ENCODE data around the gene OSBP2.

OSBP2 gene

DNA sequence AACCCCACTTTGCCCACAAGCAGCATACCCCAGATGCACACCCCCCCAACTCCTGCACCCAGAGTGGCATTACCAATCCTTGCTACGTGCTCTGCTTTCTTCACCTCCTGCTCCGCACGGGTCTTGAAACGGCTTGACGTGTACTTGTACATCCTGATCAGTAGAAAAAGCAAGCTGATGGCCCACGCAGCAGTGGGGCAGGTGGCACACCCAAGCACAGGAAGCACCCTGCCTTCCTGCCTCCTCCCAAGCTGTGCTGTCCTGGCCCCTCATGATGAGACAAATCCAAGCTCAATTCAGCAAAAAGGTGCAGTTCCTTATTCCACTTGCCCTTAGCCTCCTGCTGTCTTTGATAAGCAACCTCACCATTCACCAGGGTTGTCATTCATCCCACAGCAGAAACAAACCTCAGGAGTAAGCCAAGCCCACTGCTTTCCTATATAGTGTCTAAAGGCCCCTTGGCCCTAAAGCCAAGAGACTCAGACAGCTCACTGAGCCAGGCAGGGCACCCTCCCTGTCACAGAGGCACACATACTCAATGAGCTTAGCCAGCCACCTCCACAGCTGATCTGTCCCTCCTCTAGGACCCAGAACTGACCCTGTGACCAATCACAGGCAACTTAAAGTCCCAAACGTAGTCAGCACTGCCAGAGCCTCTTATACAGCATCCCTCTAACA lies 246.2 kb downstream of the OSBP2 start:
- H3K4me2 ChIP-seq (ENCODE audit: low read length): no peak overlapping the region
- no peaks in the 10 kb centered on the region for H3K9me3 ChIP-seq (ENCODE audit: control insufficient read depth, low read length)
- no peaks in the 10 kb centered on the region for H3K27me3 ChIP-seq (ENCODE audit: control insufficient read depth, insufficient read depth, low read length)
- no peaks in the 10 kb centered on the region for H3K4me1 ChIP-seq
- H3K79me2 ChIP-seq: no peaks in the 10 kb centered on the region
- no peak overlapping the region for H3K4me3 ChIP-seq (ENCODE audit: low read depth, low read length)
- H3K36me3 ChIP-seq (ENCODE audit: control insufficient read depth, insufficient read depth, low read length): no peaks in the 10 kb centered on the region
- H2AFZ ChIP-seq: no peak overlapping the region
- H3K27ac ChIP-seq: no peak overlapping the region
- no peak overlapping the region for H3K9ac ChIP-seq
- no peak for TF ChIP-seq CTCF (IDR thresholded peaks at IDR 0.05)

DNA sequence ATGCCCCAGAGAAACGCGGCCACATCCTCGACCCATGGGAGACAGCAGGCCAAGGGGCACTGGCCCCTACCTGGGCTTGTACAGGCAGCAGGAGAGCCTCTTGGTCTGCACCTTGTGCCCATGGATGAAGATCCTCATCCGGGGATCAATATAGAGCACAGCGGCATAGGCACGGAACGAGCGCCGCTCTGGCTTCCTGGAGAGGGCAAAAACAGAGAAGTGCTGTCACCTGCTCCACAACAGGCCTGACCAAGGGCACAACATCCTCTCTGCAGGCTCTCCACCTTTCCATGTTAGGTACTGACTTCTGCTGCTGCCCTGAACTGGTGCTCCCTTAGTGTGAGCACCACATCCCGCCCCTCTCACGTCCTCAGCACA lies 246.7 kb downstream of the OSBP2 start:
- no peak for TF ChIP-seq CTCF (IDR thresholded peaks at IDR 0.05)
- Histone ChIP-seq H3K4me3 (ENCODE audit: low read depth, low read length) (no peak overlapping the region), H3K9me3 (ENCODE audit: control insufficient read depth, low read length) (no peaks in the 10 kb centered on the region), H3K36me3 (ENCODE audit: control insufficient read depth, insufficient read depth, low read length) (no peaks in the 10 kb centered on the region), H3K4me2 (ENCODE audit: low read length) (no peak overlapping the region), H3K27me3 (ENCODE audit: control insufficient read depth, insufficient read depth, low read length) (no peaks in the 10 kb centered on the region), H3K4me1 (no peaks in the 10 kb centered on the region), H3K79me2 (no peaks in the 10 kb centered on the region), H3K9ac (no peak overlapping the region), H2AFZ (no peak overlapping the region), H3K27ac (no peak overlapping the region)

DNA sequence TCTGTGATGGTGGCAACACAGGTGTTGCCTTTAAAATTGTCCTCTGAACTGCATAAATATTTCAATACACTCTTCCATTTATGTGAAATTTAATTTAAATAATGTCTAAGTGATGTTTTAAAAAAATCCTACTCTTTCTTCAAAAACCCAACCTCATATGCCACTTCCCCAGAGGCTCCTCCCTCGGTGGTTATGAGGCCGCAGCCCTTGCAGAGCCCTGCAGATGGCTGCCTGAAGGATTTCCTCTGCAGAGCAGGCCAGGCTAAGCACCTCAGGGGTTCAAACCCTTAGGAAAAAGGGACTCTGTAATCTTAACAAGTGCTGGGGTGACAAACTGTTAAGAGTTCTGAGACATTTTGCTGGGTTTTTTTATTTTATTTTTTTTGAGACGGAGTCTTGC lies 248.7 kb downstream of the OSBP2 start:
- Histone ChIP-seq H3K79me2 (no peaks in the 10 kb centered on the region), H3K4me1 (no peaks in the 10 kb centered on the region), H3K36me3 (ENCODE audit: control insufficient read depth, insufficient read depth, low read length) (no peaks in the 10 kb centered on the region), H3K9ac (no peak overlapping the region), H3K4me2 (ENCODE audit: low read length) (no peak overlapping the region), H3K27ac (no peak overlapping the region), H2AFZ (no peak overlapping the region), H3K27me3 (ENCODE audit: control insufficient read depth, insufficient read depth, low read length) (no peaks in the 10 kb centered on the region), H3K9me3 (ENCODE audit: control insufficient read depth, low read length) (no peaks in the 10 kb centered on the region), H3K4me3 (ENCODE audit: low read depth, low read length) (no peak overlapping the region)
- TF ChIP-seq CTCF (IDR thresholded peaks at IDR 0.05): no peak

DNA sequence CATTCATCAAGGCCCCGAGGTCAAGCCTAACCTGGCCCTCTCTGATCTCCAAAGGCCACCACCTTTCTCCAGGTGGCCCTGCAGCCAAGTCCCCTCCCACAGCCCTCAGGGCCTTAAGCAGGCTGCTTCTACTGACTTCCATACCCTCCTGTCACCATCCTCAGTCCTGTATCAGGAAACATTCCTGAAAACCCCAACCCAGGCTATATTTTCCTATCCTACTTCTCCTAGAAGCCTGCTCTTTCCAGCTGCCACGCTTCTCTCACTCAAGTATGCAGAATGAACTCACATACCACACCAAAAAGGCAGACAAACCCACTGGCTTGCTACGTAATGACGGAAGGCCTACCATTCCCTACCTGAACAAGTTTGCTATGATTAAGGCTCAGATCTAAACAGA lies 250.3 kb downstream of the OSBP2 start:
- no peak overlapping the region for H3K4me2 ChIP-seq (ENCODE audit: low read length)
- peaks cover 3% of the 10 kb centered on the region for H3K4me1 ChIP-seq
- no peaks in the 10 kb centered on the region for H3K79me2 ChIP-seq
- H3K9ac ChIP-seq: no peak overlapping the region
- TF ChIP-seq CTCF (IDR thresholded peaks at IDR 0.05): no peak
- H3K4me3 ChIP-seq (ENCODE audit: low read depth, low read length): no peak overlapping the region
- no peak overlapping the region for H3K27ac ChIP-seq
- H2AFZ ChIP-seq: no peak overlapping the region
- H3K27me3 ChIP-seq (ENCODE audit: control insufficient read depth, insufficient read depth, low read length): no peaks in the 10 kb centered on the region
- no peaks in the 10 kb centered on the region for H3K9me3 ChIP-seq (ENCODE audit: control insufficient read depth, low read length)
- no peaks in the 10 kb centered on the region for H3K36me3 ChIP-seq (ENCODE audit: control insufficient read depth, insufficient read depth, low read length)

DNA sequence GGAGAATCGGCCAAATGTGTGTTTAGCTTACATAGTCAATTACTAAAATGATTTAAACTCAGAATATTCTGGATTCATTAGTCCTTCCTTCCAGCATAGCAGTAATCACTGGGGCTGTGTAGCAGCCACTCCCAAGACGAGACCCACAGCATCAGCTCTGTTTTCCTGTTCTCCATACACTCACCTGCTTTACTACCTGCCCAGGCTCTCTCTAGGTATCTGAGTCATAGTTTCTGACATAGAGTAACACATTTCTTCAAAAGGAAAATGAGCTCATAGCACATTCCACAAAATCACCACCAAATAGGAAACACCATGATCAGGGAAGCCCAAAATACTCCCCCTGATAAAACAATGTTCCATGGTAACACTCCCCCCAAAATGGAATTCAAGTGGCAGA lies 251.0 kb downstream of the OSBP2 start:
- no peak for TF ChIP-seq CTCF (IDR thresholded peaks at IDR 0.05)
- Histone ChIP-seq H3K36me3 (ENCODE audit: control insufficient read depth, insufficient read depth, low read length) (no peaks in the 10 kb centered on the region), H3K4me2 (ENCODE audit: low read length) (no peak overlapping the region), H3K79me2 (no peaks in the 10 kb centered on the region), H3K27ac (no peak overlapping the region), H3K4me3 (ENCODE audit: low read depth, low read length) (no peak overlapping the region), H3K4me1 (peaks cover 3% of the 10 kb centered on the region), H3K27me3 (ENCODE audit: control insufficient read depth, insufficient read depth, low read length) (no peaks in the 10 kb centered on the region), H3K9me3 (ENCODE audit: control insufficient read depth, low read length) (no peaks in the 10 kb centered on the region), H2AFZ (no peak overlapping the region), H3K9ac (no peak overlapping the region)
